Cardiac atrium fibroblast (primary cell): Measurements from ENCODE around the gene UCK1. TPM values are rescaled to one million over a fixed set of nuclear protein-coding genes. Genes with fewer than 3 reads are reported as not detected.

Experiments
- total RNA-seq: library from RNA; depleted of rRNA; stranded (reverse); fragments of >200 nt; gene quantifications from 2 replicates; pipeline ENCODE4 v1.2.3, GENCODE V29; 2015

Gene UCK1
- total RNA-seq: 34.5 and 35.8 TPM in 2 replicates

GRCh38 chr9:131530920-131531832 lies at the start of gene UCK1:
UCK1 (minus strand) TSS chr9:131531263; CDS start chr9:131531174, 89 bp downstream.

DNA sequence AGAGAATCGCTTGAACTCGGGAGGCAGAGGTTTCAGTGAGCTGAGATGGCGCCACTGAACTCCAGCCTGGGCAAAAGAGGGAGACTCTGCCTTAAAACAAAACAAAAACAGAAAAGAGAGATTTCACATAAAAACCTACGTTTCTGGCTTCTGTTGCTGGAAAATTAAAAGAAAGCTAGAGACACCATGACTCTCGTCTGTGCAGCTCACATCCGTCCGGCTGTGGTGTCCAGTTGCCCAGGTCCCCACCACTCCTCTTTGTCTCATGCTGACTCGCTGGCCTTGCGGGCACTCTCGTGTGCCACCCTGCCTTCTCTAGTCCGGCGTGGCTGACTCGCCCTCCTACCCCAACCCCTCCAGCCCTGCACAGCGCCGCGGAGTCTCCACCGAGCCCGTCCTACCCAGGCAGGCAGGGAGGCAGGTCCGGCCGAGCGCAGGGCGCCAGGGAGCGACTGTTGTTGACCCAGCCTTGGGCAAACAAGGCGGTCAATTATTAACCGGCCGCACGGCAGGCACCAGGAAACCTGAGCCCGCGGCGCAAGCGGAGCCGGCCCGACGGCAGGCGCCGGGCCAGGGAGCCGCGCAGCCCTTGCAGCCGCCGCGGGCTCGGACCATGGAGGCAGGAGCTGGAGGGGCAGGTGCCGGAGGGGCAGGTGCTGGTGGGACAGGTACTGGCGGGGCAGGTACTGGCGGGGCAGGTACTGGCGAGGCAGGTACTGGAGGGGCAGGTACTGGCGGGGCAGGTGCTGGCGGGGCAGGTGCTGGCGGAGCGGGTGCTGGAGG lies 14.1 kb upstream of the UCK1 start, which contains the start of gene PRRT1B:
Gene PRRT1B, plus strand, starts transcription at position 521 of the 783 bp plus-strand sequence. Its CDS starts 93 bp downstream, at position 614.

GRCh38 chr9:131502781-131503625 lies 28.1 kb downstream of the UCK1 start, which contains the start of gene POMT1:
POMT1 (plus strand) TSS chr9:131502918; CDS start chr9:131504219, 1,301 bp downstream.

Other genes with a start within 250 kb of the UCK1 start
- gene PLPP7, start 241.5 kb downstream of the UCK1 start, total RNA-seq: 15.7 and 22.4 TPM in 2 replicates
- gene PRRC2B, start 137.2 kb downstream of the UCK1 start, total RNA-seq: 54.3 and 70.0 TPM in 2 replicates
- gene POMT1, start 28.3 kb downstream of the UCK1 start, total RNA-seq: 19.6 and 57.9 TPM in 2 replicates
- not detected in 2 replicates for gene PRRT1B, start 14.3 kb upstream of the UCK1 start, total RNA-seq
- 21.8 and 26.9 TPM in 2 replicates for gene RAPGEF1, start 208.8 kb upstream of the UCK1 start, total RNA-seq